Neuronal stem cell (in vitro differentiated cells): ENCODE results near the gene CNN2.

Source experiments
- DNase-seq: peaks from one replicate; pipeline ENCODE4 v3.0.0-alpha.2; 2013; ENCODE audit warnings: low spot score
- H2AFZ ChIP-seq: one replicate; pipeline ENCODE4 v1.6.1; 2013; ENCODE audit warnings: mild to moderate bottlenecking, low read length, inconsistent platforms
- H2AK5ac ChIP-seq: 2 replicates; pipeline ENCODE4 v1.6.1; 2013; ENCODE audit warnings: low read depth, mild to moderate bottlenecking, inconsistent platforms, low read length, moderate library complexity, mixed read lengths
- H2BK120ac ChIP-seq: 2 replicates; pipeline ENCODE4 v1.6.1; 2013; ENCODE audit warnings: low read depth, mild to moderate bottlenecking, inconsistent platforms, low read length, moderate library complexity, mixed read lengths
- H2BK12ac ChIP-seq: one replicate; pipeline ENCODE4 v1.6.1; 2013; ENCODE audit warnings: low read length, inconsistent platforms
- H2BK15ac ChIP-seq: 2 replicates; pipeline ENCODE4 v1.6.1; 2013; ENCODE audit warnings: mild to moderate bottlenecking, low read length, inconsistent platforms, mixed read lengths
- H2BK5ac ChIP-seq: one replicate; pipeline ENCODE4 v1.6.1; 2013; ENCODE audit warnings: inconsistent platforms, mild to moderate bottlenecking, low read length, moderate library complexity
- H3K14ac ChIP-seq: one replicate; pipeline ENCODE4 v1.6.1; 2013; ENCODE audit warnings: low read length, inconsistent platforms
- H3K18ac ChIP-seq: 2 replicates; pipeline ENCODE4 v1.6.1; 2013; ENCODE audit warnings: low read length, inconsistent platforms
- H3K23ac ChIP-seq: 2 replicates; pipeline ENCODE4 v1.6.1; 2013; ENCODE audit warnings: low read depth, mild to moderate bottlenecking, mixed read lengths, low read length, inconsistent platforms; ENCODE audit not compliant: poor library complexity
- H3K27ac ChIP-seq: replicated peaks from 3 replicates; pipeline ENCODE4 v1.5.1; 2013; ENCODE audit warnings: low read length, inconsistent platforms
- H3K27me3 ChIP-seq, 3 experiments: 2 replicates each; pipeline ENCODE4 v1.6.1; 2013; ENCODE audit warnings: low read length in 3 of 3, mild to moderate bottlenecking in 2 of 3, inconsistent platforms in 1 of 3, low read depth in 1 of 3, mixed read lengths in 1 of 3, moderate library complexity in 1 of 3; ENCODE audit not compliant: control insufficient read depth in 3 of 3, insufficient read depth in 3 of 3
- H3K36me3 ChIP-seq, 2 donors: replicated peaks in 1 of 2; 2 replicates each; pipeline ENCODE4 v1.6.1; 2013; ENCODE audit warnings: low read length in 2 of 2; ENCODE audit not compliant: control insufficient read depth in 2 of 2, insufficient read depth in 2 of 2
- H3K4ac ChIP-seq: 2 replicates; pipeline ENCODE4 v1.6.1; 2013; ENCODE audit warnings: inconsistent platforms, mild to moderate bottlenecking, low read length, moderate library complexity
- H3K4me1 ChIP-seq, 2 donors: 1 replicate in 1 of 2; 2 replicates in 1 of 2; pipeline ENCODE4 v1.6.1; 2013; ENCODE audit warnings: low read length in 2 of 2, low read depth in 1 of 2; ENCODE audit not compliant: control insufficient read depth in 2 of 2, insufficient read depth in 1 of 2
- H3K4me2 ChIP-seq: one replicate; pipeline ENCODE4 v1.6.1; 2013; ENCODE audit warnings: mild to moderate bottlenecking, low read length, inconsistent platforms; ENCODE audit not compliant: insufficient read depth, poor library complexity, severe bottlenecking
- H3K4me3 ChIP-seq, 2 donors: 2 replicates each; pipeline ENCODE4 v1.5.1; 2013; ENCODE audit warnings: low read length in 2 of 2, mild to moderate bottlenecking in 2 of 2, inconsistent platforms in 1 of 2, moderate library complexity in 1 of 2
- H3K79me1 ChIP-seq: one replicate; pipeline ENCODE4 v1.6.1; 2013; ENCODE audit warnings: low read depth, mild to moderate bottlenecking, inconsistent platforms, low read length, moderate library complexity
- H3K9ac ChIP-seq: one replicate; pipeline ENCODE4 v1.6.1; 2013; ENCODE audit warnings: mild to moderate bottlenecking, low read depth, low read length, inconsistent platforms; ENCODE audit not compliant: poor library complexity
- H3K9me3 ChIP-seq, 2 donors: replicated peaks in 1 of 2; 2 replicates each; pipeline versions ENCODE3 to v1.6.1; 2013; ENCODE audit warnings: low read length in 2 of 2, mild to moderate bottlenecking in 2 of 2, inconsistent platforms in 1 of 2, low read depth in 1 of 2, mixed read lengths in 1 of 2, moderate library complexity in 1 of 2; ENCODE audit not compliant: control insufficient read depth in 2 of 2, insufficient read depth in 1 of 2
- H4K8ac ChIP-seq: one replicate; pipeline ENCODE4 v1.6.1; 2013; ENCODE audit warnings: low read depth, mild to moderate bottlenecking, inconsistent platforms, low read length, moderate library complexity
- H4K91ac ChIP-seq: one replicate; pipeline ENCODE4 v1.6.1; 2013; ENCODE audit warnings: low read length, low read depth, mild to moderate bottlenecking, inconsistent platforms; ENCODE audit not compliant: poor library complexity
- WGBS, 2 donors: extraction: QIAGEN DNeasy Blood & Tissue Kit; methylation state at CpG; one replicate each; pipeline ENCODE4 v1.1.7; 2013; ENCODE audit warnings: missing lambda C conversion rate in 2 of 2, mixed read lengths in 1 of 2; ENCODE audit not compliant: insufficient read length in 2 of 2, insufficient replicate concordance in 1 of 2; ENCODE audit errors: extremely low coverage in 2 of 2; 5-methylcytosine and 5-hydroxymethylcytosine counted together

Gene CNN2

DNA sequence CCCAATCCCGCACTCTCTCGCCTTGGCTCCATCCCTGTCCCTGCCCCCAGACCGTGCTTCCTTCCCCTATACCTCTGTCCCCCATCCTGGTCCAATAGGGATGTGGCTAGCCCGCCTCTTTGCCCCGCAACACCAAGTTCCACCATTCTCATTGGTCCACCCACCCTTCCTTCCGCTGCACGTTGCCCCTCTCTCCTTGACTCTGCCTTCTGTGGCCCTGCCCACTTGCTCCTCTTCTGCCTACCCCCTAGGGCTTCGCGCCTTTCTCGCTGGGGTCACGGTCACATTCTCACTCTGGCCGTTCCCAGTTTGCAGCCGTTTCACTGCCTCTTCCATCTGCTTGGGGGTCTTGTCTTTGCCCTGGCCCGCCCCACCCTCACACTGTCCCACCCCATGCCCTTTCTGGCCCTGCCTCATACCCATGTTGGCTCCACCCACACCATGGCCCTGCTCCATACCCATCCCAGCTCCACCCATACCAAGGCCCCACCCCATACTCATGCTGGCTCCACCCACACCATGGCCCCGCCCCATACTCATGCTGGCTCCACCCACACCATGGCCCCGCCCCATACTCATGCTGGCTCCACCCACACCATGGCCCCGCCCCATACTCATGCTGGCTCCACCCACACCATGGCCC is 36.1 kb downstream of the CNN2 start:
- H2AFZ ChIP-seq, result no peak overlapping the region
- no peaks in the 10 kb centered on the region for H3K79me1 ChIP-seq
- peaks cover 1 to 27% (median 24%) of the 10 kb centered on the region in 3 experiments for H3K27me3 ChIP-seq
- H3K9me3 ChIP-seq, result peaks cover 0 to 18% of the 10 kb centered on the region in 2 donors
- no peak overlapping the region for H3K9ac ChIP-seq
- no peak overlapping the region for H2BK12ac ChIP-seq
- no peak for DNase-seq
- peaks cover 6 to 12% of the 10 kb centered on the region in 2 donors for H3K4me1 ChIP-seq
- WGBS, 2 donors, result no CpG with 5 or more reads among the region's 17 CpGs
- H3K4me2 ChIP-seq, result no peak overlapping the region
- H2BK5ac ChIP-seq, result peak overlapping the region; percentile 3
- H2BK15ac ChIP-seq, result peak overlapping the region; percentile 81
- H3K14ac ChIP-seq, result no peak overlapping the region
- no peak overlapping the region for H2BK120ac ChIP-seq
- H2AK5ac ChIP-seq, result peak overlapping the region; percentile 75
- H3K4me3 ChIP-seq, result peak overlapping the region in 1 of 2 donors; percentile 57
- no peak overlapping the region for H4K8ac ChIP-seq
- no peak overlapping the region for H3K18ac ChIP-seq
- H3K36me3 ChIP-seq, result peaks cover 0 to 2% of the 10 kb centered on the region in 2 donors
- no peak overlapping the region for H3K4ac ChIP-seq
- no peak overlapping the region for H3K23ac ChIP-seq
- H3K27ac ChIP-seq, result no peak overlapping the region
- no peak overlapping the region for H4K91ac ChIP-seq

DNA sequence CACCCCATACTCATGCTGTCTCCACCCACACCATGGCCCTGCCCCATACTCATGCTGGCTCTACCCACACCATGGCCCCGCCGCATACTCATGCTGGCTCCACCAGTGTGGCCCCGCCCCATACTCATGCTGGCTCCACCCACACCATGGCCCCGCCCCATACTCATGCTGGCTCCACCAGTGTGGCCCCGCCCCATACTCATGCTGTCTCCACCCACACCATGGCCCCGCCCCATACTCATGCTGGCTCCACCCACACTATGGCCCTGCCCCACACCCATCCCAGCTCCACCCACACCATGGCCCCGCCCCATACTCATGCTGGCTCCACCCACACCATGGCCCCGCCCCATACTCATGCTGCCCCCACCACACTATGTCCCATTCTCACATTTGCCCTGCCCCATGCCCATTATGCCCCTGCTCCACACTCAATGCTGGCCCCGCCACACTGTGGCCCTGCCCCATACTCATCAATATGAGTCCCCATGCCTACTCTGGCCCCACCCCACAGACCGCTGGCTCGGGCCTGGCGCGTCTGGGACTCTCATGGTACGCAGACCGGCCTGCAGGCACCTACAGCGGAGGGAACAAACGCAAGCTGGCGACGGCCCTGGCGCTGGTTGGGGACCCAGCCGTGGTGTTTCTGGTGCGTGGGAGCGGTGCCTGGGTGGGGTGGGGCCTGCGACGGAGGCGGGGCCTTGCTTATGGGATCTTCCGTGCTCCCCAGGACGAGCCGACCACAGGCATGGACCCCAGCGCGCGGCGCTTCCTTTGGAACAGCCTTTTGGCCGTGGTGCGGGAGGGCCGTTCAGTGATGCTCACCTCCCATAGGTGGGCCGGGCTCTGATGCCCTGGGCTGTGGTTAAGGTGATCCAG is 36.9 kb downstream of the CNN2 start:
- Histone ChIP-seq H2BK120ac (peak overlapping the region; percentile 47), H3K4me1 (peaks cover 6 to 12% of the 10 kb centered on the region in 2 donors), H3K14ac (peak overlapping the region; percentile 56), H2AFZ (no peak overlapping the region), H3K4me3 (peak overlapping the region in 1 of 2 donors; percentile 25), H4K8ac (no peak overlapping the region), H4K91ac (no peak overlapping the region), H2BK5ac (no peak overlapping the region), H2AK5ac (peak overlapping the region; percentile 89), H3K9ac (peak overlapping the region; percentile 21), H2BK15ac (peak overlapping the region; percentile 71), H2BK12ac (no peak overlapping the region), H3K79me1 (no peaks in the 10 kb centered on the region), H3K36me3 (peaks cover 0 to 2% of the 10 kb centered on the region in 2 donors), H3K23ac (peak overlapping the region; percentile 89), H3K4me2 (no peak overlapping the region), H3K18ac (no peak overlapping the region), H3K27me3 (peaks cover 3 to 33% (median 28%) of the 10 kb centered on the region in 3 experiments), H3K9me3 (peaks cover 0 to 12% of the 10 kb centered on the region in 2 donors), H3K4ac (no peak overlapping the region), H3K27ac (no peak overlapping the region)
- WGBS, 2 donors, result no CpG with 5 or more reads among the region's 37 CpGs
- DNase-seq, result no peak

DNA sequence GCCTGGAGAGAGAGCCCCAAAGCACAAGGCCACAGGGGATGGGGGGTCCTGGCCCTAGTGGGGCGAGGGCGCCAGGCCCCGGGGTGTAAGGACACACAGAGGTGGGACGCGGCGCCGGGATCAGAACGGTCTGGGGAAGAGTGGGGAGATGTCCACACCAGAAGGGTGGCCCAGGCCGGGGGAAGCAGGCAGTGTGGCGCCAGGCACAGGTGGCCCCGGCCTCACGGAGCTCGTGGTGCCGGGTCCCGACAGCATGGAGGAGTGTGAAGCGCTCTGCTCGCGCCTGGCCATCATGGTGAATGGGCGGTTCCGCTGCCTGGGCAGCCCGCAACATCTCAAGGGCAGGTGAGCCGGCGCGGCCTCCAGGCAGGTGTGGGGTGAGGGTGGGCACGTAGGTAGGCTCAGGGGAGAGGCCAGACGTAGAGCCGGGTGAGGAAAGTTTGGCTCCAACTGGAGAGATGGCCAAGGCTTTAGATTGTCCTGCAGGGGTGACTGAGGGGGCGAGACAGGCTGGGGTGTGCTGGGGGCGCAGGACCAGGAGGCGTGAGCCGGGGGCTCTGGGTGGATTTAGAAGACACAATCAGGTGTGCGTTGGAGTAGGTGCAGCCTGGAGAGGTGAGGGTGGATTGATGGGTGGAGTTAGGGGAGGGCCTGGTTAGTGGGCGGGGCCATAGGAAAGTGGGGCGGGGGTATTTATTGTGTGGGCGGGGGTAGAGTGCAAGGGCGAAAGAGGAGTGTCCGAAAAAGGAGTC is 37.7 kb downstream of the CNN2 start:
- Histone ChIP-seq H3K18ac (no peak overlapping the region), H3K4me2 (no peak overlapping the region), H3K14ac (peak overlapping the region; percentile 71), H3K79me1 (peaks cover 3% of the 10 kb centered on the region), H2BK5ac (no peak overlapping the region), H2BK120ac (no peak overlapping the region), H3K36me3 (no peaks in the 10 kb centered on the region), H3K9ac (no peak overlapping the region), H3K4me3 (no peak overlapping the region), H2BK15ac (peak overlapping the region; percentile 71), H2AFZ (no peak overlapping the region), H3K27me3 (peaks cover 3 to 37% (median 36%) of the 10 kb centered on the region in 3 experiments), H2AK5ac (peak overlapping the region; percentile 89), H2BK12ac (no peak overlapping the region), H3K23ac (peak overlapping the region; percentile 89), H3K27ac (no peak overlapping the region), H3K4ac (no peak overlapping the region), H3K9me3 (peaks cover 0 to 5% of the 10 kb centered on the region in 2 donors), H4K91ac (no peak overlapping the region), H4K8ac (no peak overlapping the region), H3K4me1 (peaks cover 8 to 12% of the 10 kb centered on the region in 2 donors)
- whole genome bisulfite sequencing, 2 donors, result no CpG with 5 or more reads among the region's 37 CpGs
- no peak for DNase-seq
